CD14-positive monocyte (primary cell): ENCODE results near the gene TAS2R16. TPM values are rescaled to one million over a fixed set of nuclear protein-coding genes. Genes with fewer than 3 reads are reported as not detected.

ENCODE experiments used
- DNase-seq, 3 donors: peaks; one replicate each; pipeline ENCODE4 v3.0.0-alpha.2; 2011 to 2022
- H2AFZ ChIP-seq: 2 replicates; pipeline ENCODE4 v1.6.0; 2012; ENCODE audit warnings: mild to moderate bottlenecking, low read depth, low read length, inconsistent platforms; ENCODE audit not compliant: insufficient read depth, poor library complexity, severe bottlenecking
- H3K27ac ChIP-seq, 2 donors: 1 replicate in 1 of 2; 2 replicates in 1 of 2; pipeline ENCODE4 v1.5.1; 2012 to 2013; ENCODE audit warnings: low read length in 2 of 2, control low read depth in 1 of 2, inconsistent platforms in 1 of 2, low read depth in 1 of 2, mild to moderate bottlenecking in 1 of 2
- H3K27me3 ChIP-seq, 2 donors: one replicate each; pipeline versions ENCODE4 v1.6.0 to v1.6.1; 2011 to 2013; ENCODE audit warnings: low read length in 2 of 2; ENCODE audit not compliant: control insufficient read depth in 2 of 2, insufficient read depth in 2 of 2
- H3K36me3 ChIP-seq, 2 donors: replicated peaks in 1 of 2; 1 replicate in 1 of 2; 2 replicates in 1 of 2; pipeline versions ENCODE4 v1.5.1 to v1.6.1; 2012 to 2013; ENCODE audit warnings: low read length in 2 of 2, control low read depth in 1 of 2, inconsistent platforms in 1 of 2, mild to moderate bottlenecking in 1 of 2; ENCODE audit not compliant: insufficient read depth in 2 of 2, control insufficient read depth in 1 of 2
- H3K4me1 ChIP-seq, 2 donors: 1 replicate in 1 of 2; 2 replicates in 1 of 2; pipeline versions ENCODE4 v1.5.1 to v1.6.1; 2012 to 2013; ENCODE audit warnings: low read length in 2 of 2, control low read depth in 1 of 2, inconsistent platforms in 1 of 2, mild to moderate bottlenecking in 1 of 2, moderate library complexity in 1 of 2; ENCODE audit not compliant: insufficient read depth in 2 of 2, control insufficient read depth in 1 of 2
- H3K4me2 ChIP-seq: replicated peaks from 2 replicates; pipeline ENCODE3; 2012; ENCODE audit warnings: low read length, moderate library complexity, mild to moderate bottlenecking; ENCODE audit not compliant: poor library complexity, severe bottlenecking; ENCODE audit errors: extremely low read depth
- H3K4me3 ChIP-seq, 3 experiments: fragments of 200-600 bp in 1 of 3; sonication (generic) in 1 of 3; replicated peaks in 1 of 3; 1 replicate in 2 of 3; 2 replicates in 1 of 3; pipeline ENCODE4 v1.5.1; 2011 to 2013; ENCODE audit warnings: low read length in 3 of 3, mild to moderate bottlenecking in 3 of 3, control low read depth in 2 of 3, low read depth in 2 of 3, inconsistent platforms in 1 of 3, moderate library complexity in 1 of 3
- H3K79me2 ChIP-seq: 2 replicates; pipeline ENCODE4 v1.6.0; 2012; ENCODE audit warnings: mild to moderate bottlenecking, control low read depth, inconsistent platforms, low read length, moderate library complexity; ENCODE audit not compliant: insufficient read depth
- H3K9ac ChIP-seq: 2 replicates; pipeline ENCODE4 v1.6.0; 2017; ENCODE audit warnings: low read length, mild to moderate bottlenecking; ENCODE audit not compliant: insufficient read depth, poor library complexity, severe bottlenecking
- H3K9me3 ChIP-seq, 2 donors: replicated peaks in 1 of 2; 1 replicate in 1 of 2; 2 replicates in 1 of 2; pipeline versions ENCODE4 v1.5.1 to v1.6.1; 2012 to 2013; ENCODE audit warnings: low read length in 2 of 2, control low read depth in 1 of 2; ENCODE audit not compliant: control insufficient read depth in 1 of 2, insufficient read depth in 1 of 2
- H4K20me1 ChIP-seq: 2 replicates; pipeline ENCODE4 v1.6.0; 2012; ENCODE audit warnings: mild to moderate bottlenecking, low read length, control low read depth, moderate library complexity; ENCODE audit not compliant: insufficient read depth
- H3K27ac Mint-ChIP-seq, 7 donors: one replicate each; pipeline ENCODE4 v1.8.0; 2020; ENCODE audit warnings: mild to moderate bottlenecking in 7 of 7, mixed read lengths in 7 of 7, moderate library complexity in 6 of 7, inconsistent platforms in 2 of 7
- H3K27me3 Mint-ChIP-seq, 3 donors: one replicate each; pipeline ENCODE4 v1.8.0; 2021 to 2022; ENCODE audit warnings: low read depth in 3 of 3, mild to moderate bottlenecking in 3 of 3, mixed read lengths in 3 of 3, moderate library complexity in 3 of 3, inconsistent platforms in 1 of 3
- H3K36me3 Mint-ChIP-seq, 2 donors: one replicate each; pipeline ENCODE4 v1.8.0; 2020; ENCODE audit warnings: mixed read lengths in 2 of 2, inconsistent platforms in 1 of 2, mild to moderate bottlenecking in 1 of 2
- H3K4me1 Mint-ChIP-seq: one replicate; pipeline ENCODE4 v1.8.0; 2020; ENCODE audit warnings: mild to moderate bottlenecking, mixed read lengths
- H3K4me3 Mint-ChIP-seq, 2 donors: one replicate each; pipeline ENCODE4 v1.8.0; 2020; ENCODE audit warnings: mild to moderate bottlenecking in 2 of 2, mixed read lengths in 2 of 2, moderate library complexity in 1 of 2
- H3K9me3 Mint-ChIP-seq, 7 donors: one replicate each; pipeline ENCODE4 v1.8.0; 2020 to 2022; ENCODE audit warnings: mixed read lengths in 7 of 7, mild to moderate bottlenecking in 6 of 7, moderate library complexity in 6 of 7, inconsistent platforms in 2 of 7
- WGBS: methylation state at CpG from one replicate; pipeline ENCODE4 v1.1.5; 2013; ENCODE audit warnings: missing lambda C conversion rate; ENCODE audit not compliant: insufficient coverage; 5-methylcytosine and 5-hydroxymethylcytosine counted together
- intact Hi-C, 2 donors: fragments of 100-400 bp; cut with micrococcal nuclease; formaldehyde crosslinking; loops; one replicate each; pipeline versions ENCODE4 v1.15.0 to v1.15.1; 2023
- polyA plus RNA-seq, 3 donors: library from polyadenylated mRNA; depleted of rRNA in 1 of 3; unstranded in 2 of 3; stranded (reverse) in 1 of 3; fragments of 300-500 nt in 2 of 3; fragments of >200 nt in 1 of 3; fragmentation: Illumina TruSeq in 2 of 3; gene quantifications; 1 replicate in 2 of 3; 2 replicates in 1 of 3; pipeline ENCODE4 v1.2.3, GENCODE V29; 2012 to 2021
- TF ChIP-seq, protein P1 (sequence below): fragments of 200-600 bp; IDR thresholded peaks from one replicate; pipeline ENCODE4 v1.8.0; 2022; ENCODE audit warnings: antibody characterized with exemption, mild to moderate bottlenecking

TAS2R16 gene
- polyA plus RNA-seq, 3 donors: not detected

- intact Hi-C loops: no loop called here
- Histone ChIP-seq H3K4me2 (no peak overlapping the region), H3K27me3 (no peaks in the 10 kb centered on the region), H3K79me2 (no peaks in the 10 kb centered on the region), H3K9me3 (peaks cover 0 to 1% of the 10 kb centered on the region in 2 donors), H3K4me1 (no peaks in the 10 kb centered on the region), H3K27ac (no peak overlapping the region), H3K9ac (no peak overlapping the region), H4K20me1 (no peaks in the 10 kb centered on the region), H2AFZ (no peak overlapping the region), H3K36me3 (no peaks in the 10 kb centered on the region), H3K4me3 (no peak overlapping the region)
- H3K27ac Mint-ChIP-seq: no peak overlapping the region
- DNase-seq: no peak
- H3K36me3 Mint-ChIP-seq: no peaks in the 10 kb centered on the region
- H3K4me3 Mint-ChIP-seq: no peak overlapping the region
- H3K4me1 Mint-ChIP-seq: no peaks in the 10 kb centered on the region
- TF ChIP-seq, protein P1, sequence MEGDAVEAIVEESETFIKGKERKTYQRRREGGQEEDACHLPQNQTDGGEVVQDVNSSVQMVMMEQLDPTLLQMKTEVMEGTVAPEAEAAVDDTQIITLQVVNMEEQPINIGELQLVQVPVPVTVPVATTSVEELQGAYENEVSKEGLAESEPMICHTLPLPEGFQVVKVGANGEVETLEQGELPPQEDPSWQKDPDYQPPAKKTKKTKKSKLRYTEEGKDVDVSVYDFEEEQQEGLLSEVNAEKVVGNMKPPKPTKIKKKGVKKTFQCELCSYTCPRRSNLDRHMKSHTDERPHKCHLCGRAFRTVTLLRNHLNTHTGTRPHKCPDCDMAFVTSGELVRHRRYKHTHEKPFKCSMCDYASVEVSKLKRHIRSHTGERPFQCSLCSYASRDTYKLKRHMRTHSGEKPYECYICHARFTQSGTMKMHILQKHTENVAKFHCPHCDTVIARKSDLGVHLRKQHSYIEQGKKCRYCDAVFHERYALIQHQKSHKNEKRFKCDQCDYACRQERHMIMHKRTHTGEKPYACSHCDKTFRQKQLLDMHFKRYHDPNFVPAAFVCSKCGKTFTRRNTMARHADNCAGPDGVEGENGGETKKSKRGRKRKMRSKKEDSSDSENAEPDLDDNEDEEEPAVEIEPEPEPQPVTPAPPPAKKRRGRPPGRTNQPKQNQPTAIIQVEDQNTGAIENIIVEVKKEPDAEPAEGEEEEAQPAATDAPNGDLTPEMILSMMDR: no peak
- H3K27me3 Mint-ChIP-seq: peaks cover 0 to 1% (median 0%) of the 10 kb centered on the region in 3 donors
- 82% methylated on average over 2 of the region's 6 CpGs for WGBS
- H3K9me3 Mint-ChIP-seq: peaks cover 0 to 4% (median 0%) of the 10 kb centered on the region in 7 donors
Observed at GRCh38 chr7:122970740-122971725, 24.5 kb downstream of the TAS2R16 start.

DNA sequence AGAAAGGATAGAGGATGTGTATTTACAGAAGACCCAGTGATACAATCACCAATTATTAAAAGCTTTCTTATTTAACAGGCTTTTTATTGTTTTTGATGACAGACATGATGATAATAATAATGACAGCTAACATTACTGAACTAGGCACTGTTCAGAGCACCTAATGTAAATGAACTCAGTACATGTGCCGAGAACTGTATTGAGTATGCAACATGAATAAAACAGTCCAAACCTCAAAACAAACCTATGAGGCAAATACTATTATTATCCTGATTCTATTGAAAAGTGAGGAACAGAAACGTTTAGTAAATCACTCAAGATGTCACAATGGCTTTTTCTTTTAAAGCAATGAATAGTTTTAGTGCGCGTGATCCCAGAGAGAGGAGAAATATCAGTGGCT, 27.1 kb downstream of the TAS2R16 start:
- no peak for DNase-seq
- Mint-ChIP-seq H3K36me3 (no peaks in the 10 kb centered on the region), H3K4me3 (no peak overlapping the region), H3K4me1 (no peaks in the 10 kb centered on the region), H3K27ac (no peak overlapping the region), H3K9me3 (peaks cover 0 to 4% (median 0%) of the 10 kb centered on the region in 7 donors), H3K27me3 (peaks cover 0 to 1% (median 0%) of the 10 kb centered on the region in 3 donors)
- Histone ChIP-seq H3K4me2 (no peak overlapping the region), H3K79me2 (no peaks in the 10 kb centered on the region), H3K4me3 (no peak overlapping the region), H4K20me1 (no peaks in the 10 kb centered on the region), H3K36me3 (no peaks in the 10 kb centered on the region), H3K27me3 (no peaks in the 10 kb centered on the region), H3K27ac (no peak overlapping the region), H3K4me1 (no peaks in the 10 kb centered on the region), H3K9me3 (no peaks in the 10 kb centered on the region), H3K9ac (no peak overlapping the region), H2AFZ (no peak overlapping the region)
- intact Hi-C loops: no loop called here
- 60% methylated on average over 1 of the region's 4 CpGs for WGBS
- TF ChIP-seq, protein P1: no peak
